RWPE2 (cell line): ENCODE results near the gene CC2D1A.

Experiments
- ATAC-seq: fragments of 200-7000 bp; cut with Tn5 transposase; 3 replicates; pipeline ENCODE4 v1.9.1; 2021; ENCODE audit warnings: low read depth
- DNase-seq: peaks from one replicate; pipeline ENCODE4 v3.0.0-alpha.2; 2020; ENCODE audit warnings: low spot score
- H3K27ac ChIP-seq: fragments of 450-650 bp; 2 replicates; pipeline ENCODE4 v1.5.1; 2017; ENCODE audit warnings: mild to moderate bottlenecking; ENCODE audit not compliant: poor library complexity, severe bottlenecking
- H3K27me3 ChIP-seq: fragments of 250-450 bp; sonication (Bioruptor Pico); 2 replicates; pipeline ENCODE4 v1.5.1; 2021; ENCODE audit warnings: mild to moderate bottlenecking, moderate library complexity; ENCODE audit not compliant: insufficient read depth, poor library complexity, severe bottlenecking
- H3K36me3 ChIP-seq: fragments of 250-450 bp; sonication (Bioruptor Pico); 2 replicates; pipeline ENCODE4 v1.5.1; 2020; ENCODE audit warnings: low read depth, mild to moderate bottlenecking, moderate library complexity
- H3K4me1 ChIP-seq: fragments of 250-450 bp; sonication (Bioruptor Pico); 2 replicates; pipeline ENCODE4 v1.5.1; 2021; ENCODE audit warnings: mild to moderate bottlenecking, moderate library complexity; ENCODE audit not compliant: insufficient read depth, poor library complexity, severe bottlenecking
- H3K4me3 ChIP-seq: fragments of 250-450 bp; sonication (Bioruptor Pico); 2 replicates; pipeline ENCODE4 v1.5.1; 2021; ENCODE audit warnings: mild to moderate bottlenecking, moderate library complexity; ENCODE audit not compliant: severe bottlenecking
- H3K9me3 ChIP-seq: fragments of 250-450 bp; sonication (Bioruptor Pico); 2 replicates; pipeline ENCODE4 v1.5.1; 2021; ENCODE audit warnings: mild to moderate bottlenecking, moderate library complexity; ENCODE audit not compliant: severe bottlenecking
- TF ChIP-seq, protein P1 (sequence below): fragments of 450-650 bp; IDR thresholded peaks from one replicate; pipeline ENCODE4 v1.5.1; 2017; ENCODE audit warnings: mild to moderate bottlenecking, moderate library complexity; ENCODE audit not compliant: poor library complexity, severe bottlenecking

Gene CC2D1A

DNA sequence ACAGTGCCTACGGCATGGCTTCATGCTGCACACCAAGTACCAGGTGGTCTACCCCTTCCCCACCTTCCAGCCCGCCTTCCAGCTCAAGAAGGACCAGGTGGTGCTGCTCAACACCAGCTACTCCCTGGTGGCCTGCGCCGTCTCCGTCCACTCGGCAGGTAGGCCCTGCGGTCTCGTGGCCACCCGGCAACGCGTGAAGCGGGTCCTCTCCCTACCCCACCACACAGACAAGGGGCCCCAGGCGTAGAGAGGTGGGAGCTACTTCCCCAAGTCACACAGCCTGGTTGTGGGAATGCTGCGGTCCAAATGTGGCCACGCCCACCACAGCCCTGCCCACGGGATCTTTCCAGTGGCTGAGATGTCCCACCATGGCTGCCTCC, 50.4 kb downstream of the CC2D1A start:
- Histone ChIP-seq H3K9me3 (no peaks in the 10 kb centered on the region), H3K27me3 (no peaks in the 10 kb centered on the region), H3K4me1 (peaks cover 4% of the 10 kb centered on the region), H3K36me3 (peaks cover 61% of the 10 kb centered on the region), H3K27ac (no peak overlapping the region), H3K4me3 (no peak overlapping the region)
- TF ChIP-seq, protein P1, sequence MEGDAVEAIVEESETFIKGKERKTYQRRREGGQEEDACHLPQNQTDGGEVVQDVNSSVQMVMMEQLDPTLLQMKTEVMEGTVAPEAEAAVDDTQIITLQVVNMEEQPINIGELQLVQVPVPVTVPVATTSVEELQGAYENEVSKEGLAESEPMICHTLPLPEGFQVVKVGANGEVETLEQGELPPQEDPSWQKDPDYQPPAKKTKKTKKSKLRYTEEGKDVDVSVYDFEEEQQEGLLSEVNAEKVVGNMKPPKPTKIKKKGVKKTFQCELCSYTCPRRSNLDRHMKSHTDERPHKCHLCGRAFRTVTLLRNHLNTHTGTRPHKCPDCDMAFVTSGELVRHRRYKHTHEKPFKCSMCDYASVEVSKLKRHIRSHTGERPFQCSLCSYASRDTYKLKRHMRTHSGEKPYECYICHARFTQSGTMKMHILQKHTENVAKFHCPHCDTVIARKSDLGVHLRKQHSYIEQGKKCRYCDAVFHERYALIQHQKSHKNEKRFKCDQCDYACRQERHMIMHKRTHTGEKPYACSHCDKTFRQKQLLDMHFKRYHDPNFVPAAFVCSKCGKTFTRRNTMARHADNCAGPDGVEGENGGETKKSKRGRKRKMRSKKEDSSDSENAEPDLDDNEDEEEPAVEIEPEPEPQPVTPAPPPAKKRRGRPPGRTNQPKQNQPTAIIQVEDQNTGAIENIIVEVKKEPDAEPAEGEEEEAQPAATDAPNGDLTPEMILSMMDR = no peak
- ATAC-seq (no peak), DNase-seq (no peak)

DNA sequence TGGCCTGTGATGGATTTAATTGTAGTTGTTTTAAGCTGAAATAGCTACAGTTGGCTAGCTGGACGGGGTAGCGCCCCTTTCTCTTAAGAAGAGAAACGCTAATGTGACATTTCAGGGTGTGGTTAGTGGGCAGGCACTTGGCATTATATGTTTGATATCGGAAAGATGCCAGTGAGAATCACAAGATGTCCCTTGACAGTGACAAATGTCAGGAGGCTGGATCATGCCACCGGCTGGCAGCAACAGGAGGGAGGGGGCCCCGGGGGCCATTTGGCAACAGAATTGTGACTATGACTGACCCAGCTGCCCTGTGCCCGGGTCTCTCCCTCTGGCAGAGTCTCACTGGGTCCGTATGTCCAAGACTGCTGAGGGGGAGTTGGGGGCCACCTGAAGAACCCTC, 51.0 kb downstream of the CC2D1A start:
- no peaks in the 10 kb centered on the region for H3K27me3 ChIP-seq
- H3K9me3 ChIP-seq = no peaks in the 10 kb centered on the region
- peaks cover 65% of the 10 kb centered on the region for H3K36me3 ChIP-seq
- no peak overlapping the region for H3K27ac ChIP-seq
- no peak overlapping the region for H3K4me3 ChIP-seq
- ATAC-seq (no peak), DNase-seq (no peak)
- H3K4me1 ChIP-seq = peaks cover 4% of the 10 kb centered on the region
- TF ChIP-seq, protein P1 = no peak

DNA sequence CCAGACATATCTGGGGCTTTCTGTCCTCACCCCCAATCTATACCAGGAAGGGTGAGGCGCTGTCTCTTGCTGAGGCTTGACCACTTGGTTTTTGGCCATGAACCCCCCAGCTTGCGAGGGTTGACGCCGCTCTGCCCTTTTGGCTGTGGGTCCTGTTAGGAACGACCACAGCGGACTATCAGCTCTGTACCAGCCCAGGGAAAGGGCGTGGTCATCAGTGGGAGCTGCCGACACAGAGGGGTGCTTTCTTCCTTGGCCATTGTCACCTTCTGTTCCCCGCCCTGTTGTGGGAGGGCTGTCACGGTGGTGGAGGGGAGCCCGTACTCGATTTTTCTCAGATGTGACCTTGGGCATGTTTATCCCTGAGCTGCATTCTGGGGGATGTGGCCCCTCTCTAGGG, 52.0 kb downstream of the CC2D1A start:
- no peak overlapping the region for H3K4me3 ChIP-seq
- peaks cover 65% of the 10 kb centered on the region for H3K36me3 ChIP-seq
- no peaks in the 10 kb centered on the region for H3K27me3 ChIP-seq
- H3K4me1 ChIP-seq = peaks cover 4% of the 10 kb centered on the region
- no peaks in the 10 kb centered on the region for H3K9me3 ChIP-seq
- DNase-seq (no peak), ATAC-seq (no peak)
- H3K27ac ChIP-seq = no peak overlapping the region
- TF ChIP-seq, protein P1 = no peak

DNA sequence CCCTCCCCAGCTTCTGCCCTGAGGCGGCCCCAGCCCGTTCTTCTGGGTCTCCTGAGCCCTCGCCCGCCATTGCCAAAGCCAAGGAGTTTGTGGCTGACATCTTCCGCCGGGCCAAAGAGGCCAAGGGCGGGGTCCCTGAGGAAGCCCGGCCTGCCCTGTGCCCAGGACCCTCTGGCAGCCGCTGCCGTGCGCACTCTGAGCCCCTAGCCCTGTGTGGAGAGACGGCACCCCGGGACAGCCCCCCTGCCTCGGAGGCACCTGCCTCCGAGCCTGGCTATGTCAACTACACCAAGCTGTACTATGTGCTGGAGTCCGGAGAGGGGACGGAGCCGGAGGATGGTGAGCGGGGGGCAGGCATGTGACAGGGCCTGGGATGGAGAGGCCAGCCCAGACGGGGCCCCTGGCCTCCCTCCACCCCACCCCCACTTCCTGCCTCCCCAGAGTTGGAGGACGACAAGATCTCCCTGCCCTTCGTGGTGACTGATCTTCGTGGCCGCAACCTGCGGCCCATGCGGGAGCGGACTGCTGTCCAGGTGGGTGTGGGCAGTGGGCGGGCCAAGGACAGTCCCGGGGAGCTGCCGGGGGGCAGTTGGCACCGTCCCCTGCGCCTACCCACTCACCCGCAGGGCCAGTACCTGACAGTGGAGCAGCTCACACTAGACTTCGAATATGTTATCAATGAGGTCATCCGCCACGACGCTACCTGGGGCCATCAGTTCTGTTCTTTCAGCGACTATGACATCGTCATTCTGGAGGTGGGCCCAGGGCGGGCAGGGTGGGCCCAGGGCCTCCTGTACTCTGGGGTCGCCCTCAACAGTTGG, 53.4 kb downstream of the CC2D1A start:
- Histone ChIP-seq H3K4me1 (no peaks in the 10 kb centered on the region), H3K4me3 (no peak overlapping the region), H3K9me3 (no peaks in the 10 kb centered on the region), H3K27me3 (no peaks in the 10 kb centered on the region), H3K27ac (no peak overlapping the region), H3K36me3 (peaks cover 62% of the 10 kb centered on the region)
- ATAC-seq = no peak
- TF ChIP-seq, protein P1 = no peak
- no peak for DNase-seq
